Central memory CD8-positive, alpha-beta T cell (primary cell): Measurements from ENCODE around the gene EPHB1.
"Not testable (repeated sequence)": the region's sequence is repeated elsewhere in the genome, so short reads cannot be mapped to it uniquely, and the experiment has no call there.

Experiments
- ATAC-seq: fragments of 150-1000 bp; cut with Tn5 transposase; replicated peaks from 2 replicates; pipeline ENCODE4 v1.10.0; 2022; ENCODE audit warnings: mild to moderate bottlenecking, moderate FRiP score, moderate number of reproducible peaks; ENCODE audit not compliant: poor library complexity, severe bottlenecking; ENCODE audit errors: extremely low read depth
- DNase-seq, 2 donors: peaks; one replicate each; pipeline ENCODE4 v3.0.0; 2021; ENCODE audit warnings: low spot score in 2 of 2
- H3K27ac Mint-ChIP-seq: one replicate; pipeline ENCODE4 v1.8.0; 2022; ENCODE audit warnings: low read depth, mild to moderate bottlenecking, moderate library complexity, mixed read lengths
- H3K27me3 Mint-ChIP-seq: one replicate; pipeline ENCODE4 v1.8.0; 2022; ENCODE audit warnings: mixed read lengths
- H3K36me3 Mint-ChIP-seq: one replicate; pipeline ENCODE4 v1.8.0; 2022; ENCODE audit warnings: mild to moderate bottlenecking, moderate library complexity, mixed read lengths; ENCODE audit not compliant: insufficient read depth
- H3K4me1 Mint-ChIP-seq: one replicate; pipeline ENCODE4 v1.8.0; 2022; ENCODE audit warnings: mixed read lengths
- H3K4me3 Mint-ChIP-seq: one replicate; pipeline ENCODE4 v1.8.0; 2022; ENCODE audit warnings: mild to moderate bottlenecking, moderate library complexity, mixed read lengths
- H3K9me3 Mint-ChIP-seq: one replicate; pipeline ENCODE4 v1.8.0; 2022; ENCODE audit warnings: mixed read lengths

EPHB1 gene

DNA sequence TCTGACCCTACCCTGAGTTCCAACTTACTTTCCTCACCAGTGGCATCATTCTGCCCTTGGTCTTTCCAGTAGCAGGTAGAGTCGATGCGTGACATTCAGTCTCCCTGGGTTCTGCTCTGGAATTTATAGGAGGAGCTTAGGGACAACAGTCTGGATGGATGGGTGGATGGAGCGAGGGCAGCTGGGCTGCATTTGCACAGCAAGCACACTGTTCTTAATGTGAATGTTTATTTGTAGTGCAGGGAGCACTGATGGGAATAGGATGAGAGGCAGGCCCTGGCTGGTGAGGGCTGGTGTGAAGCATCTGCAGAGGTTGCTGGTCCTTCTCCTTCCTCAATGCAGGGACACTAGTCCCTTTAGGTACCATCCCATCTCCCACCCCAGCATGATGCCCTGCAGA, 176.2 kb downstream of the EPHB1 start:
- no peak overlapping the region for H3K27ac Mint-ChIP-seq
- no peaks in the 10 kb centered on the region for H3K9me3 Mint-ChIP-seq
- no peak for DNase-seq
- H3K27me3 Mint-ChIP-seq, result peaks cover 22% of the 10 kb centered on the region
- no peaks in the 10 kb centered on the region for H3K4me1 Mint-ChIP-seq
- no peak for ATAC-seq
- H3K36me3 Mint-ChIP-seq, result no peaks in the 10 kb centered on the region
- H3K4me3 Mint-ChIP-seq, result no peak overlapping the region

GRCh38 chr3:134971907-134972306, 176.8 kb downstream of the EPHB1 start:
- not testable (repeated sequence) for H3K9me3 Mint-ChIP-seq, ATAC-seq, H3K27ac Mint-ChIP-seq, H3K4me1 Mint-ChIP-seq, H3K4me3 Mint-ChIP-seq, DNase-seq, H3K36me3 Mint-ChIP-seq
- peaks cover 22% of the 10 kb centered on the region for H3K27me3 Mint-ChIP-seq

DNA sequence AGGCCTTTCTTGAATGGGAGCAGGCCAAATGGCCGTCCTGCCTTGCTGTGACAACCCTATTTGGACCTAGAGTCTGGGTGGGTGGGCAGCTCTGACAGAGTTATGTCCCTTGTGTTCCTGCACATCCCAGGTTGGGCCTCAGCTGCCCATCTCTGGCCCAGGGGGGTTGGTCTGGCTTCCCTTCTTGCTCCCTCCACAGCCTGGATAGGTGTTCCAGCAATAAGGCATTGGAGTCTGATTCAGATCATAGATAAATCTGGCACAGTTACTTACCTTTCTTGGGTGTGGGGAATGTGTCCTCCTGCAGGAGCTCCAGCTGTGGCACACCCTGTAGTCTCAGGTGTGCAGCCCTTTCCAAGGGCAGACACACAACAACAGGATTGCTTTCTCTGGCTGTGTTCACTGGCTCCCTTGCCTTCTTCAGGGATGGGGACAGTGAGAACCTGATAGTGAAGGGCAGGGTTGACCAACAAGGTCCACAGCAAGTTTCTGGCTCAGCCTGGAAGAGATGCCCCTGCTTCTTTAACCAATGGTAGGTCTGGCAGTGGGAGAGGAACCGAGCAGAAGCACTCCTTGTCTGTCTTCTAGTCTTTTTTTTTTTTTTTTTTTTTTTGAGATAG, 177.9 kb downstream of the EPHB1 start:
- Mint-ChIP-seq H3K9me3 (no peaks in the 10 kb centered on the region), H3K27me3 (peaks cover 22% of the 10 kb centered on the region), H3K4me1 (no peaks in the 10 kb centered on the region), H3K27ac (no peak overlapping the region), H3K4me3 (no peak overlapping the region), H3K36me3 (no peaks in the 10 kb centered on the region)
- no peak for DNase-seq
- no peak for ATAC-seq

DNA sequence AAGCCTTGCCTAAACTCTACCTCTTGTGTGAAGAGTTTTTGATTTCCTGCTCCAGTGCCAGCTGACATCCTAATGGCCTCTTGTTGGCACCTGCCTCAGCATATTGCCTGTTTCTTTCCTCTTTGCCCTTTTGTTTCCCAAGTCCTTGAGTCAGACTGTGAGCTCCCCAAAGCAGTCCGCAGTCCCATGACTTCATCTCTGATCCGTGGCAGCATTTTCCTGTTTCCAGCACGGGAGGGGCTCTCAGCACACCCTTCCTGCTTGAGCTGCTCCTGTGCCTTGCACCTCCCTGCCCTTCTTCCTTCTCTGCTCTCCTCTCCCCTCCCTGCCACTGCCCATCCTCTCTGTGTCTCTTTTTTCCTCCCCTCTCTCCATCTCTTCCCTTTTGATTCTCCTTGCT, 179.6 kb downstream of the EPHB1 start:
- no peak overlapping the region for H3K4me3 Mint-ChIP-seq
- no peaks in the 10 kb centered on the region for H3K9me3 Mint-ChIP-seq
- ATAC-seq (no peak), DNase-seq (no peak)
- no peaks in the 10 kb centered on the region for H3K36me3 Mint-ChIP-seq
- no peak overlapping the region for H3K27ac Mint-ChIP-seq
- no peaks in the 10 kb centered on the region for H3K4me1 Mint-ChIP-seq
- H3K27me3 Mint-ChIP-seq, result peaks cover 13% of the 10 kb centered on the region

DNA sequence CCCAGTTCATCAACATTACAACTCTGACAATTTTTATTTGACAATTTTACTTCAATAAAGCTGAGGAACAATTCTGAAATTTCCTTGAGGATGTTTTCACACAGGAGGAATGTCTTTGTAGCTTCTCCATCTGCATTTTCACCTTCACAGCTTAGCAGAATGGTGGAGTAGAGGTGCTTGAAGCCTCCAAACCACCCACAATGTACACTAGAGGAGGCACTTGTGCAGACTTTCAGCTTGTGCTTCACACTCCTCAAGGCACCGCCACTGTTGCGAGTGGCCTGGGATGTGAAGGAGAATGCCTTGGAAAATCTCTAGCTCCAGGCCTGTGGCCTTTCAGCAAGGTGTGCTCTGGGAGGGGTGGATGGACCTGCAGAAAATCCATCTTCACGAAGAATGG, 181.9 kb downstream of the EPHB1 start:
- ATAC-seq (no peak), DNase-seq (no peak)
- Mint-ChIP-seq H3K27me3 (peaks cover 13% of the 10 kb centered on the region), H3K27ac (no peak overlapping the region), H3K4me1 (no peaks in the 10 kb centered on the region), H3K9me3 (no peaks in the 10 kb centered on the region), H3K36me3 (no peaks in the 10 kb centered on the region), H3K4me3 (no peak overlapping the region)

DNA sequence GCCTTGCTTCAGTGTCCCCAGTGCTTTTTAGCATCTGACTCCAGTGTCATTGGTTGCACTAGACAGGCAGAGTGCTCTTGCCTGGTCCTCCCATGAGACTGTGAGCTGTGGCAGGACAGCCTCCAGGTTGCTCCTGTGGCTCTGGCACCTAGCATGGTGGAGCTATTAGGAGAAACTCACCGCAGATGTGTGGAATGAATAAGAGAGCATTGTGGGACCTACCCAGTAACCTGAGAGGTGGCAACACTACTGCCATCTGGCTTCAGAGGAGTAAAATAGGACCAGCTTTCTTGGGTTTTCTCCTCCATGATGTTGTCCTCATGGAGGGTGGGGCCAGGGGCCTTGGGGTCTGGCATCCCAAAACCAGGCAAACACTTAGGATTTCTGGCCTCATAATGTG, 183.6 kb downstream of the EPHB1 start:
- Mint-ChIP-seq H3K27ac (no peak overlapping the region), H3K36me3 (no peaks in the 10 kb centered on the region), H3K4me3 (no peak overlapping the region), H3K27me3 (peaks cover 13% of the 10 kb centered on the region), H3K9me3 (no peaks in the 10 kb centered on the region), H3K4me1 (no peaks in the 10 kb centered on the region)
- ATAC-seq (no peak), DNase-seq (no peak)

GRCh38 chr3:134985864-134986715, 191.0 kb downstream of the EPHB1 start:
- ATAC-seq (no peak), DNase-seq (no peak)
- no peaks in the 10 kb centered on the region for H3K9me3 Mint-ChIP-seq
- H3K27me3 Mint-ChIP-seq, result no peaks in the 10 kb centered on the region
- H3K4me3 Mint-ChIP-seq, result no peak overlapping the region
- H3K4me1 Mint-ChIP-seq, result no peaks in the 10 kb centered on the region
- no peak overlapping the region for H3K27ac Mint-ChIP-seq
- H3K36me3 Mint-ChIP-seq, result no peaks in the 10 kb centered on the region

- ATAC-seq (no peak), DNase-seq (no peak)
- Mint-ChIP-seq H3K4me3 (no peak overlapping the region), H3K4me1 (no peaks in the 10 kb centered on the region), H3K9me3 (no peaks in the 10 kb centered on the region), H3K27ac (no peak overlapping the region), H3K36me3 (no peaks in the 10 kb centered on the region), H3K27me3 (no peaks in the 10 kb centered on the region)
Observed at GRCh38 chr3:134988666-134989065, 193.6 kb downstream of the EPHB1 start.

DNA sequence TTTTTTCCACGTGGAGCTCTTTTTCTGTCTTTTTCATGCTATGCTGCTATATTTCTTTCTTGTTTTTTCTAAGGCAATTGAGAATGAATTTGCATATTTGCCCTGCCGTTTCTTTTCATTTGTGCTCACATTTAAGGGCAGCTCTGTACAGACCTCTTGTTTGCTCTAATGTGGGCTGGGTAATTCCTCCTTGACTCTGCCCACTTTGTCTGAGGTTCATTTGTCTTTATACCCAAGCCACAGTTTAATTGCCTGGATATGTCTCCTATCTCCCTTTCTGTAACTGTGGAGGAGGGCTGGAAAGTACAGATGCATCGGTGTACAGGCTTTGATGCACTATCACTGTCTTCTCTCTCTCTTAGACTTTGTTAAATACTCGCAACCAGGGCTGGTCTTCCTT, 195.9 kb downstream of the EPHB1 start:
- ATAC-seq, result no peak
- Mint-ChIP-seq H3K4me3 (no peak overlapping the region), H3K9me3 (peaks cover 5% of the 10 kb centered on the region), H3K27ac (no peak overlapping the region), H3K36me3 (no peaks in the 10 kb centered on the region), H3K27me3 (no peaks in the 10 kb centered on the region), H3K4me1 (no peaks in the 10 kb centered on the region)
- no peak for DNase-seq

- no peaks in the 10 kb centered on the region for H3K4me1 Mint-ChIP-seq
- no peak for DNase-seq
- peaks cover 5% of the 10 kb centered on the region for H3K9me3 Mint-ChIP-seq
- no peaks in the 10 kb centered on the region for H3K36me3 Mint-ChIP-seq
- no peak for ATAC-seq
- H3K27me3 Mint-ChIP-seq, result no peaks in the 10 kb centered on the region
- H3K27ac Mint-ChIP-seq, result no peak overlapping the region
- H3K4me3 Mint-ChIP-seq, result no peak overlapping the region
Observed at GRCh38 chr3:134991472-134992010, 196.5 kb downstream of the EPHB1 start.

DNA sequence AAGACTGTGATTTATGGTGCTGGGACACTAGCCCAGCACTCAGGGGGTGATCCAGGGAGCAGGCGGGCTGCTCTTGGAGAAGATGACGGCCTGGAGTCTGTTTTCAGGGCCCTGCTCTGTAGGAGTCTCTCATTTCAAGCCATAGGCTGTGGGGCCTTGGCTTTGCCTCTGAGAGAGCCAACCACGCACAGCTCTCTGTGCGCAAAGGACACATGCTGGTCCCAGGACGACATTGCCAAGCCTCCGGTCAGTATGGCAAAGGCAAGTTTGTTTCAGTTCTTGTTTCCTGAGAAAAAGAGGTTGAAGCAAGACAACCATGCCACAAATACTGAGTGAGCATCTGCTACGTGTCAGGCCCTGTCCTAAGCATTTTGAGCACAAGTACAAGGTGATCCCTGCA, 197.1 kb downstream of the EPHB1 start:
- Mint-ChIP-seq H3K4me1 (no peaks in the 10 kb centered on the region), H3K36me3 (no peaks in the 10 kb centered on the region), H3K27ac (no peak overlapping the region), H3K4me3 (no peak overlapping the region), H3K9me3 (peaks cover 5% of the 10 kb centered on the region), H3K27me3 (peaks cover under 1% of the 10 kb centered on the region)
- ATAC-seq (no peak), DNase-seq (no peak)

DNA sequence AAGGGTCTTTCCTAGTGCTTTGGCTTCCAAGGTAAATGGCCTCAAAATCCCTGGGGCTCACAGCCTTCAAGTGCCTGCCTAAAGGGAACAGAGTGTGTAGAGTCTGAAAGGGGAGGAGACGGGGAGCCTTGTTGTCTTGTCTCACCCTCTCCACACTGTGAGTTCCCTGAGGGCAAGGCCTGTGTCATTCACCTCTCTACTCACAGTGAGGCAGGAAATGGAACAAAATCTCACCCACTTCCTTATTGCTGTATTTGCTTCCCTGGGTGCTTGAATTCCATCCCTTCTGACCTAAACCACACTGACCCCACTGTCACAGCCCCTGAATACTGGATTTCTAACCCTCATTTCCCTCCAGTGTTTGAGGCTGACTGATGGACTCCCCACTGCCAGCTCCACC, 197.5 kb downstream of the EPHB1 start:
- DNase-seq (no peak), ATAC-seq (no peak)
- no peak overlapping the region for H3K4me3 Mint-ChIP-seq
- H3K4me1 Mint-ChIP-seq, result no peaks in the 10 kb centered on the region
- no peaks in the 10 kb centered on the region for H3K36me3 Mint-ChIP-seq
- H3K27ac Mint-ChIP-seq, result no peak overlapping the region
- peaks cover 5% of the 10 kb centered on the region for H3K27me3 Mint-ChIP-seq
- peaks cover 5% of the 10 kb centered on the region for H3K9me3 Mint-ChIP-seq

DNA sequence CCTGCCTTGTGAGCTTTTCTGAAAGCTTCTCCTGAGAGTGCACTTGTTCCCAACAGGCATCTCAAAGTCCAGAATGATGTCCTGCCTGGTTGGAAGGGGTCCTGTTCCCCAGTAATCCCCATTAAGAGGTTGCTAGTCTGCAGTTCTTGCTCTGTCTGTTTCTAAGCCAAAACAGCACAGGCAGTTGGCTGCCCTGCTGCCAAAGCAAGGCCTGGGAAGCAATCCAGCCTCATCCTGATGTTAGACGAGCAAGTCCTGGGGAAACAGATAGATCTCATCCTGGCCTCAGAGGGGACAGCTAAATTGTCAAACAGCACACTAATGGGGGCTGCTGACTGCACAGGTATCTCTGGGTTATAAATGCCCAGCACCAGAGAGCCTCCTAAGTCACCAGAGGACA, 198.0 kb downstream of the EPHB1 start:
- DNase-seq, result no peak
- Mint-ChIP-seq H3K36me3 (no peaks in the 10 kb centered on the region), H3K9me3 (peaks cover 5% of the 10 kb centered on the region), H3K27me3 (peaks cover 9% of the 10 kb centered on the region), H3K4me1 (no peaks in the 10 kb centered on the region), H3K27ac (no peak overlapping the region), H3K4me3 (no peak overlapping the region)
- no peak for ATAC-seq
